Left ventricle myocardium inferior (tissue), 1 donor: Measurements from ENCODE around the gene RSKR. TPM values are rescaled to one million over a fixed set of nuclear protein-coding genes. Genes with fewer than 3 reads are reported as not detected.

ENCODE experiments used
- DNase-seq: peaks from one replicate; pipeline ENCODE4 v3.0.0-alpha.2; 2020
- H3K27ac ChIP-seq: fragments of 200-600 bp; replicated peaks from 2 replicates; pipeline ENCODE4 v1.8.0; 2021
- H3K27me3 ChIP-seq: fragments of 200-600 bp; 2 replicates; pipeline ENCODE4 v1.8.0; 2021; ENCODE audit warnings: low read depth
- H3K36me3 ChIP-seq: fragments of 200-600 bp; 2 replicates; pipeline ENCODE4 v1.8.0; 2021
- H3K4me1 ChIP-seq: fragments of 200-600 bp; 2 replicates; pipeline ENCODE4 v1.8.0; 2021
- H3K4me3 ChIP-seq: fragments of 200-600 bp; 2 replicates; pipeline ENCODE4 v1.8.0; 2021; ENCODE audit warnings: mild to moderate bottlenecking, moderate library complexity
- H3K9me3 ChIP-seq: fragments of 200-600 bp; replicated peaks from 2 replicates; pipeline ENCODE4 v1.8.0; 2021
- CTCF ChIP-seq: fragments of 200-600 bp; IDR thresholded peaks from 2 replicates; pipeline ENCODE4 v1.8.0; 2021; ENCODE audit warnings: antibody characterized with exemption, mild to moderate bottlenecking, borderline replicate concordance
- intact Hi-C: fragments of 100-400 bp; cut with micrococcal nuclease; formaldehyde crosslinking; loops from one replicate; pipeline ENCODE4 v1.11.0; 2022
- total RNA-seq: library from RNA; stranded (reverse); fragmentation: NEBNext Ultra II Directional; extraction: Animal tissue kit (Norgen Biotek cat#: 25700); gene quantifications from one replicate; pipeline ENCODE4 v1.2.1, GENCODE V29; 2021
- donor health status: DM: no; HTN: yes; CAD: no; lungs with severe emphysema.

Gene RSKR
- total RNA-seq, 1 donor from 2014 or later, result 6.7 TPM

- Histone ChIP-seq H3K27ac (peak overlapping the region; percentile 24), H3K27me3 (no peaks in the 10 kb centered on the region), H3K4me1 (peaks cover 32% of the 10 kb centered on the region), H3K9me3 (no peaks in the 10 kb centered on the region), H3K4me3 (no peak overlapping the region), H3K36me3 (peaks cover 30% of the 10 kb centered on the region)
- intact Hi-C loops, result no loop called here
- no peak for TF ChIP-seq CTCF
- no peak for DNase-seq
Observed at GRCh38 chr17:28657756-28658155, 43.8 kb upstream of the RSKR start.

- Histone ChIP-seq H3K9me3 (no peaks in the 10 kb centered on the region), H3K4me1 (peaks cover 8% of the 10 kb centered on the region), H3K27ac (no peak overlapping the region), H3K4me3 (no peak overlapping the region), H3K27me3 (no peaks in the 10 kb centered on the region), H3K36me3 (peaks cover 55% of the 10 kb centered on the region)
- DNase-seq, result no peak
- intact Hi-C loops, result no loop called here
- no peak for TF ChIP-seq CTCF
Observed at GRCh38 chr17:28655160-28655559, 41.2 kb upstream of the RSKR start.

- H3K27me3 ChIP-seq, result no peaks in the 10 kb centered on the region
- intact Hi-C loops, result no loop called here
- H3K36me3 ChIP-seq, result peaks cover 46% of the 10 kb centered on the region
- H3K9me3 ChIP-seq, result no peaks in the 10 kb centered on the region
- H3K4me3 ChIP-seq, result no peak overlapping the region
- peaks cover 53% of the 10 kb centered on the region for H3K4me1 ChIP-seq
- peak; percentile 40 for DNase-seq
- no peak for TF ChIP-seq CTCF
- H3K27ac ChIP-seq, result peak overlapping the region; percentile 97
Observed at GRCh38 chr17:28648698-28649097, 34.7 kb upstream of the RSKR start.

- H3K4me3 ChIP-seq, result peak overlapping the region; percentile 87
- no peak for TF ChIP-seq CTCF
- H3K4me1 ChIP-seq, result peaks cover 68% of the 10 kb centered on the region
- no peaks in the 10 kb centered on the region for H3K27me3 ChIP-seq
- H3K27ac ChIP-seq, result peak overlapping the region; percentile 97
- intact Hi-C loops, result no loop called here
- H3K9me3 ChIP-seq, result no peaks in the 10 kb centered on the region
- no peak for DNase-seq
- H3K36me3 ChIP-seq, result peaks cover 48% of the 10 kb centered on the region
Observed at GRCh38 chr17:28646039-28646754, 32.2 kb upstream of the RSKR start.

- peaks cover 48% of the 10 kb centered on the region for H3K36me3 ChIP-seq
- peaks cover 68% of the 10 kb centered on the region for H3K4me1 ChIP-seq
- no peak for TF ChIP-seq CTCF
- H3K9me3 ChIP-seq, result no peaks in the 10 kb centered on the region
- no peaks in the 10 kb centered on the region for H3K27me3 ChIP-seq
- peak overlapping the region; percentile 97 for H3K27ac ChIP-seq
- intact Hi-C loops, result no loop called here
- H3K4me3 ChIP-seq, result peak overlapping the region; percentile 87
- DNase-seq, result no peak
Observed at GRCh38 chr17:28645576-28645939, 31.6 kb upstream of the RSKR start.
